Vagina (tissue), 2 donors: ENCODE results near the gene RPP14. TPM values are rescaled to one million over a fixed set of nuclear protein-coding genes. Genes with fewer than 3 reads are reported as not detected.

Experiments
- DNase-seq, 2 donors: peaks; one replicate each; pipeline ENCODE4 v3.0.0-alpha.2; 2017; ENCODE audit errors: extremely low spot score in 2 of 2
- H3K27ac ChIP-seq: fragments of 200-600 bp; sonication (generic); one replicate; pipeline ENCODE4 v1.5.1; 2019
- H3K27me3 ChIP-seq: fragments of 200-600 bp; sonication (generic); one replicate; pipeline ENCODE4 v1.5.1; 2019
- H3K36me3 ChIP-seq, 2 donors: fragments of 200-600 bp; sonication (generic); one replicate each; pipeline ENCODE4 v1.5.1; 2017 to 2019
- H3K4me1 ChIP-seq: fragments of 200-600 bp; sonication (generic); one replicate; pipeline ENCODE4 v1.5.1; 2019
- H3K4me3 ChIP-seq, 2 donors: fragments of 200-600 bp; sonication (generic); 1 replicate in 1 of 2; 2 replicates in 1 of 2; pipeline ENCODE4 v1.5.1; 2016 to 2019
- H3K9me3 ChIP-seq: fragments of 200-600 bp; sonication (generic); one replicate; pipeline ENCODE4 v1.5.1; 2019
- POLR2A ChIP-seq, 2 donors: fragments of 450-650 bp; IDR thresholded peaks; one replicate each; pipeline ENCODE4 v1.6.1; 2017; ENCODE audit warnings: antibody characterized with exemption in 2 of 2, mild to moderate bottlenecking in 2 of 2, moderate library complexity in 2 of 2
- POLR2AphosphoS5 ChIP-seq, 2 donors: sonication (generic); formaldehyde crosslinking; IDR thresholded peaks; one replicate each; pipeline ENCODE4 v1.9.0; 2017; ENCODE audit warnings: antibody characterized with exemption in 2 of 2, mild to moderate bottlenecking in 2 of 2, low read depth in 1 of 2; ENCODE audit not compliant: insufficient read depth in 1 of 2
- intact Hi-C: fragments of 100-400 bp; cut with DNase I; formaldehyde crosslinking; loops from one replicate; pipeline ENCODE4 v1.15.1; 2023
- small RNA-seq: library from RNA; depleted of rRNA; stranded (forward); fragments of <200 nt; gene quantifications from one replicate; pipeline ENCODE3, GENCODE V24; 2016
- total RNA-seq: library from RNA; depleted of rRNA; stranded (reverse); fragments of >200 nt; gene quantifications from one replicate; pipeline ENCODE4 v1.2.3, GENCODE V29; 2016
- TF ChIP-seq, protein P1 (sequence below), 3 experiments: fragments of 450-650 bp in 2 of 3; fragments of 200-600 bp in 1 of 3; sonication (generic) in 1 of 3; IDR thresholded peaks; one replicate each; pipeline ENCODE4 v1.5.1; 2017 to 2019; ENCODE audit warnings: antibody characterized with exemption in 3 of 3, mild to moderate bottlenecking in 2 of 3, moderate library complexity in 2 of 3

The RPP14 gene
- total RNA-seq, 1 donor from 2014 or later = 16.9 TPM

DNA sequence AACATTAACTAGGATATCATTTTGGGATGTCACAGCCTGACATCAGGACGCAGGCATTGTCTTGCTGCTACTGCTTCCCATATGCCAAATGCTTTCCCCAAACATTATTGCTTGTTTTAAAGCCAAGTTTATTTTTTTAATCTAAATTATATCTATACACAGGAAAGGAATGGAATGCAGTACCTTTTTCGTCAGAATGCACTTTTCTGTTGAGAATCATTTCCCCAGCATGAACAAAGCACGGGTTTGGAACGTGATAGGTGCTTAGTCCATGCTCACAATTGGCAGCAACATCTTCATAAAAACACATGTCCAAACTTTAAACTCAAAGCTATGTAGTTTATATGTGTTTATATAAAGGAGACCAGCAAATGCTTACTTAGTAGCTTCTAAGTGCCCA is 52.8 kb downstream of the RPP14 start:
- DNase-seq = no peak
- H3K36me3 ChIP-seq = no peaks in the 10 kb centered on the region
- no peak overlapping the region for H3K27ac ChIP-seq
- peaks cover 24% of the 10 kb centered on the region for H3K4me1 ChIP-seq
- intact Hi-C loops = no loop called here
- TF ChIP-seq, protein P1, sequence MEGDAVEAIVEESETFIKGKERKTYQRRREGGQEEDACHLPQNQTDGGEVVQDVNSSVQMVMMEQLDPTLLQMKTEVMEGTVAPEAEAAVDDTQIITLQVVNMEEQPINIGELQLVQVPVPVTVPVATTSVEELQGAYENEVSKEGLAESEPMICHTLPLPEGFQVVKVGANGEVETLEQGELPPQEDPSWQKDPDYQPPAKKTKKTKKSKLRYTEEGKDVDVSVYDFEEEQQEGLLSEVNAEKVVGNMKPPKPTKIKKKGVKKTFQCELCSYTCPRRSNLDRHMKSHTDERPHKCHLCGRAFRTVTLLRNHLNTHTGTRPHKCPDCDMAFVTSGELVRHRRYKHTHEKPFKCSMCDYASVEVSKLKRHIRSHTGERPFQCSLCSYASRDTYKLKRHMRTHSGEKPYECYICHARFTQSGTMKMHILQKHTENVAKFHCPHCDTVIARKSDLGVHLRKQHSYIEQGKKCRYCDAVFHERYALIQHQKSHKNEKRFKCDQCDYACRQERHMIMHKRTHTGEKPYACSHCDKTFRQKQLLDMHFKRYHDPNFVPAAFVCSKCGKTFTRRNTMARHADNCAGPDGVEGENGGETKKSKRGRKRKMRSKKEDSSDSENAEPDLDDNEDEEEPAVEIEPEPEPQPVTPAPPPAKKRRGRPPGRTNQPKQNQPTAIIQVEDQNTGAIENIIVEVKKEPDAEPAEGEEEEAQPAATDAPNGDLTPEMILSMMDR (IDR thresholded peaks at IDR 0.05) = no peak
- TF ChIP-seq POLR2AphosphoS5 (IDR thresholded peaks at IDR 0.05; ENCODE audit: insufficient read depth in 1 of 2, low read depth in 1 of 2) = no peak
- TF ChIP-seq POLR2A (IDR thresholded peaks at IDR 0.05) = no peak
- no peaks in the 10 kb centered on the region for H3K9me3 ChIP-seq
- no peak overlapping the region for H3K4me3 ChIP-seq
- H3K27me3 ChIP-seq = no peaks in the 10 kb centered on the region

DNA sequence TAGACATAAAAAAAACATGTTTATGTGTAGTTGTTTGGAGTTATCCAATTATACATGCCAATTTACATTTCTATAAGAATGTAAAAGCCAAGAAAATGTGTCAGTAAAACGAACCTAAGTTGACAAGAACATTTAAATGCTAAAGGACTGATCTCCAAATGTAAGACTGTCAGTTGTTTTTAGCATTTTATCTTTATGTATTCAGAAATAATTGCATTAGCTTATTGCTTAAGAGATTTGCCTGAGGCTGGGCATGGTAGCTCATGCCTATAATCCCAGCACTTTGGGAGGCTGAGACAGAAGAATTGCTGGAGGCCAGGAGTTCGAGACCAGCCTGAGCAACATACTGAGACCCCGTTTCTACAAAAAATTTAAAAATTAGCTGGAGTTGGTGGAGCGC is 53.6 kb downstream of the RPP14 start:
- no peak for DNase-seq
- Histone ChIP-seq H3K27ac (no peak overlapping the region), H3K36me3 (no peaks in the 10 kb centered on the region), H3K27me3 (no peaks in the 10 kb centered on the region), H3K4me1 (peaks cover 24% of the 10 kb centered on the region), H3K4me3 (no peak overlapping the region), H3K9me3 (no peaks in the 10 kb centered on the region)
- TF ChIP-seq POLR2AphosphoS5 (IDR thresholded peaks at IDR 0.05; ENCODE audit: insufficient read depth in 1 of 2, low read depth in 1 of 2) = no peak
- TF ChIP-seq, protein P1 (IDR thresholded peaks at IDR 0.05) = no peak
- no peak for TF ChIP-seq POLR2A (IDR thresholded peaks at IDR 0.05)
- intact Hi-C loops = no loop called here

DNA sequence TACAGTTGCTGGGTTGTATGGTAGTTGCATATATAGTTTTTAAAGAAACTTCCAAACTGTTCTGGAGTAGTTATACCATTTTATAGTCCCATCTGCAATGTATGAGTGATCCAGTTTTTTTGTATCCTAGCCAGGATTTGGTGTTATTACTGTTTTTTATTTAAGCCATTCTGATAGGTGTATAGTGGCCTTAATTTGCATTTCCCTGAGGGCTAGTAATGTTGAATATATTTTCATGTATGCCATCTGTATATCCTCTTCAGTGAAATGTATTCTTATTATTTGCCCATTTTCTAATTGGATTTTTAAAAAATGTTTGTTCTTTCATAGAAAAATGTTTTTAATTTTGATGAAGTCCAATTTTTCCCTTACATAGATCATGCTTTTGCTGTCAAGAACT is 55.8 kb downstream of the RPP14 start:
- Histone ChIP-seq H3K9me3 (no peaks in the 10 kb centered on the region), H3K27ac (no peak overlapping the region), H3K36me3 (no peaks in the 10 kb centered on the region), H3K27me3 (no peaks in the 10 kb centered on the region), H3K4me3 (no peak overlapping the region), H3K4me1 (peaks cover 16% of the 10 kb centered on the region)
- intact Hi-C loops = no loop called here
- TF ChIP-seq, protein P1 (IDR thresholded peaks at IDR 0.05) = no peak
- TF ChIP-seq POLR2AphosphoS5 (IDR thresholded peaks at IDR 0.05; ENCODE audit: insufficient read depth in 1 of 2, low read depth in 1 of 2) (no peak), POLR2A (IDR thresholded peaks at IDR 0.05) (no peak)
- no peak for DNase-seq

DNA sequence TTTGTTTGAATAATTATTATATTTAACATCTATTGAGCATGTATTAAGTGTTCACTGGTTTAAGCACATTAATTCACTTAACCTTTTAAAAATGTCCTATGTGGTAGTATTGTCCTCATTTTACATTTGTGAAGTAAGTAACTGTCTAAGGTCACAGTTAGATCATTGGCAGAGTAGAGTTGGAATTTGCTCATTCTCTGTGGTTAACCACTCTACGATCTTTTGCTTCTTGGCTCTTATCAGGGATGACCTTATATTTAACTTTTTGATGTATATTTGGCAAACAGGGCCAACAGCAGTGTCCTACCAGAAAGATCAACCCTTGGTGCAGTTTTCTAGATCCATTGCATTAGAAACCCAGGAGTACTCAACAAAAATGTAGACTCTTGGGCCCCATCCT is 60.7 kb downstream of the RPP14 start:
- Histone ChIP-seq H3K36me3 (peaks cover 0 to 12% of the 10 kb centered on the region in 2 donors), H3K27me3 (no peaks in the 10 kb centered on the region), H3K4me3 (no peak overlapping the region), H3K27ac (no peak overlapping the region), H3K4me1 (peaks cover 20% of the 10 kb centered on the region), H3K9me3 (no peaks in the 10 kb centered on the region)
- no peak for DNase-seq
- TF ChIP-seq POLR2AphosphoS5 (IDR thresholded peaks at IDR 0.05; ENCODE audit: insufficient read depth in 1 of 2, low read depth in 1 of 2) (no peak), POLR2A (IDR thresholded peaks at IDR 0.05) (no peak)
- TF ChIP-seq, protein P1 (IDR thresholded peaks at IDR 0.05) = no peak
- intact Hi-C loops = no loop called here

DNA sequence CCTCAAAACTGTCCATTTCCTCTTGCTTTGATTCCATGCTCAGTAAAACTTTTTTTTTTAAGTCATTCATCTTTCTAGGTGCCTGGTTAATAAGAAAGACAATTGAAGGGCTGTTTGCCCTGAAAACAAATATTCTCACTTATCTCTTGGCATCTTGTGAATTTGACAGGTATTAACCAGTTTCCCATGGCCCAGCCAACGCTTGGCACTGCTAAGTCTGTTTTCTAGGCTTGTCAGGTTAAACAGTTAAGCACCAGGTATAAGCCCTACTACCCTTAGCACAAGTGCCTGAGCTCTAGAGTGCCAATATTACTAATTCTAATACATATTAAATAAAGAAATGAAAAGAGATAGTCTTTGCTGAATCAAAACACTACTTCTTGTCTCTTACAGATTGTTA is 63.0 kb downstream of the RPP14 start:
- no peaks in the 10 kb centered on the region for H3K9me3 ChIP-seq
- H3K4me1 ChIP-seq = peaks cover 20% of the 10 kb centered on the region
- H3K36me3 ChIP-seq = peaks cover 0 to 12% of the 10 kb centered on the region in 2 donors
- H3K27me3 ChIP-seq = no peaks in the 10 kb centered on the region
- no peak overlapping the region for H3K27ac ChIP-seq
- intact Hi-C loops = no loop called here
- TF ChIP-seq, protein P1 (IDR thresholded peaks at IDR 0.05) = no peak
- TF ChIP-seq POLR2AphosphoS5 (IDR thresholded peaks at IDR 0.05; ENCODE audit: insufficient read depth in 1 of 2, low read depth in 1 of 2) (no peak), POLR2A (IDR thresholded peaks at IDR 0.05) (no peak)
- H3K4me3 ChIP-seq = no peak overlapping the region
- DNase-seq = no peak

Small RNA genes lying within 50 kb of the gene (small RNA-seq; reads per million reads assigned to genes)
- gene AC098479.1 = not detected

Other genes with a start within 250 kb of the RPP14 start
- 13.3 TPM for gene DNASE1L3, start 95.3 kb upstream of the RPP14 start, total RNA-seq
- gene ABHD6, start 68.5 kb upstream of the RPP14 start, total RNA-seq = 18.9 TPM
- 3.7 TPM for gene HTD2, start 275 bp downstream of the RPP14 start, total RNA-seq
- gene PXK, start 26.6 kb downstream of the RPP14 start, total RNA-seq = 59.9 TPM
- gene PDHB, start 127.6 kb downstream of the RPP14 start, total RNA-seq = 76.1 TPM
- 19.6 TPM for gene KCTD6, start 185.9 kb downstream of the RPP14 start, total RNA-seq
- 24.8 TPM for gene ACOX2, start 230.9 kb downstream of the RPP14 start, total RNA-seq